ENCODE measurements around the gene MRPL23.

DNA sequence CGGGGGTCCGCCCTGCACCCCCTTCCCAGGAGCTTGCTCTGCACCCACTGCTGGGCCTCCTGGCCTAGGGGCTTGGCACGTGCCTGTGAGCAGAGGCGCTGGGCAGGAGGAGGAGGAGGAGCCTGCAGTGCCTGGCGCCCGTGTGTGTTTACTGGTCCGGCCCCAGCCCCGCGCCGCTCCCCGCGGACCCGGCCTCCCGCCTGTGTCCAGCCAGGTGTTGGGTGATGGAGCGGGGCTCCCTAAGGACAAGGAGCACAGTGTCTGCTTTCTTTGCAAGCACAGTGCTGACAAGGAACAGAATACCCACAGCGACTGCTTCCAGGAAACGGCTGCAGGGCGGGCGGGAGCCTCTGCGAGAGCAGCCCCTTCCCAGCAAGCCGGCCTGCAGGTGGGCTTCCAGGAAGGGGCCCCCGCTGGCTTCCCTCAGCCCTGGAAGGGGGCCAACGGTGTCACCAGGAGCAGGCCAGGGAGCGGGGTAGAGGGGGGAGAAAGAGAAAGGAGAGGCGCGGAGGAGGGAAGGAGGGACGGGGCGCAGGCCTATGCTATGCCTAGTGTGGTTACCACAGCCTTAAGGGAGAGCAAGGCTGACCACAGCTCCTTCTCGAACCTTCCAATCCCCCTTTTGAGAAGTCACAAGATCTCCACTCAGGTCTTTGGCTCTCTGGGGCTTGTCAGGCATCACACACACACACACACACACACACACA lies 43.9 kb downstream of the MRPL23 start:
- TF ChIP-seq, protein P1, sequence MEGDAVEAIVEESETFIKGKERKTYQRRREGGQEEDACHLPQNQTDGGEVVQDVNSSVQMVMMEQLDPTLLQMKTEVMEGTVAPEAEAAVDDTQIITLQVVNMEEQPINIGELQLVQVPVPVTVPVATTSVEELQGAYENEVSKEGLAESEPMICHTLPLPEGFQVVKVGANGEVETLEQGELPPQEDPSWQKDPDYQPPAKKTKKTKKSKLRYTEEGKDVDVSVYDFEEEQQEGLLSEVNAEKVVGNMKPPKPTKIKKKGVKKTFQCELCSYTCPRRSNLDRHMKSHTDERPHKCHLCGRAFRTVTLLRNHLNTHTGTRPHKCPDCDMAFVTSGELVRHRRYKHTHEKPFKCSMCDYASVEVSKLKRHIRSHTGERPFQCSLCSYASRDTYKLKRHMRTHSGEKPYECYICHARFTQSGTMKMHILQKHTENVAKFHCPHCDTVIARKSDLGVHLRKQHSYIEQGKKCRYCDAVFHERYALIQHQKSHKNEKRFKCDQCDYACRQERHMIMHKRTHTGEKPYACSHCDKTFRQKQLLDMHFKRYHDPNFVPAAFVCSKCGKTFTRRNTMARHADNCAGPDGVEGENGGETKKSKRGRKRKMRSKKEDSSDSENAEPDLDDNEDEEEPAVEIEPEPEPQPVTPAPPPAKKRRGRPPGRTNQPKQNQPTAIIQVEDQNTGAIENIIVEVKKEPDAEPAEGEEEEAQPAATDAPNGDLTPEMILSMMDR (conservative IDR thresholded peaks at IDR 0.05 in 1 of 2, IDR thresholded peaks at IDR 0.05 in 1 of 2; ENCODE audit: extremely low read depth in 1 of 2, insufficient read depth in 1 of 2, low read depth in 1 of 2, low read length in 2 of 2): no peak
- TF ChIP-seq EZH2 (IDR thresholded peaks at IDR 0.05; ENCODE audit: borderline replicate concordance, low read length): no peak

All from mammary epithelial cell (primary cell).